Transverse colon (tissue), 4 donors: ENCODE measurements around the gene HDDC2.

Source experiments
- CTCF ChIP-seq, 5 experiments: fragments of 200-600 bp in 3 of 5; fragments of 450-650 bp in 2 of 5; sonication (generic) in 3 of 5; IDR thresholded peaks; 1 replicate in 2 of 5; 2 replicates in 3 of 5; pipeline ENCODE4 v1.5.1; 2016 to 2017; ENCODE audit warnings: antibody characterized with exemption in 5 of 5, inconsistent platforms in 3 of 5, mild to moderate bottlenecking in 2 of 5, moderate library complexity in 1 of 5
- EP300 ChIP-seq: sonication (generic); formaldehyde crosslinking; IDR thresholded peaks from one replicate; pipeline ENCODE4 v1.6.1; 2017; ENCODE audit warnings: antibody characterized with exemption, low read depth
- POLR2A ChIP-seq: fragments of 450-650 bp; IDR thresholded peaks from one replicate; pipeline ENCODE4 v1.6.1; 2016; ENCODE audit warnings: antibody characterized with exemption, mild to moderate bottlenecking, moderate library complexity
- POLR2AphosphoS5 ChIP-seq, 3 donors: sonication (generic); formaldehyde crosslinking; IDR thresholded peaks; one replicate each; pipeline ENCODE4 v1.6.1; 2016; ENCODE audit warnings: antibody characterized with exemption in 3 of 3

DNA sequence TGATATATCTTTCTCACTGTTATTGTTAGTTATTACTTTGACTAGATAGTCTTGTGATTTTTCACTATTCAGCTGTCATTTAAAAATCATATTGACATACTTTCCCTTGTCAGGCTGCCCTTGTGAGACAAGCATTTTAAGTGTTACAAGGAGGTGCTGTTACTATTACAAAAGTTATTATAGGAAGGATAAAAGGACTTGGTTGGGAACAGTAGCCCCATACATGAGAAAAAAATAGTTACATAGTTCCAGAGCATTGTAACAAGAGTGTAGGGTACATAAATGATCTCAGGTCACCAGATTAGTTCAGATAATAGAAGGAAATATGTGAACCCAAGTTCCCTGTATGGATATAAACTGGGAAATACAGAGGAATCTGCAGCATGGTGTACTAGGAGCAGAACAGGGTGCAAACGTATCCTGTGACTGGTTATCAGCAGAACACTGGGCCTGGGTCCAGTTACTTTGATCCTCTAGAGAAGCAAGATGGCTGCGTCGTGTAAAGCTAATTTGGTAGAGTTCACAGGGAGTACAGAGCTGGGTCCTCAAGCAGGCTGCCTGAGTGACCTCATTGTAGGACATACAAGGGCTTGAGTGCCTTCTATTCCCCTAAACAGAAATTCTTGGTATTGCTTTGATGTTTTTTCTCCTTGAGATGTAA, 38.5 kb upstream of the HDDC2 start:
- TF ChIP-seq CTCF (IDR thresholded peaks at IDR 0.05) (no peak), POLR2A (no peak), EP300 (no peak), POLR2AphosphoS5 (IDR thresholded peaks at IDR 0.05) (no peak)
